ENCODE results near the gene ZNF772.

- TF ChIP-seq POLR2AphosphoS5 (IDR thresholded peaks at IDR 0.05; ENCODE audit: low read depth, low read length) (no peak), POLR2A (IDR thresholded peaks at IDR 0.05; ENCODE audit: low read depth, low read length) (no peak), PAX5 (IDR thresholded peaks at IDR 0.05; ENCODE audit: insufficient read depth, low read length, severe bottlenecking) (no peak), TAF1 (IDR thresholded peaks at IDR 0.05; ENCODE audit: low read depth, low read length) (no peak), SPI1 (IDR thresholded peaks at IDR 0.05; ENCODE audit: low read depth, low read length) (no peak), POU2F2 (IDR thresholded peaks at IDR 0.05; ENCODE audit: low read depth, low read length) (no peak)
Observed at GRCh38 chr19:57441979-57442752, 35.2 kb downstream of the ZNF772 start.
